Gastroesophageal sphincter (tissue), 4 donors: Measurements from ENCODE around the gene ACSL6. TPM values are rescaled to one million over a fixed set of nuclear protein-coding genes. Genes with fewer than 3 reads are reported as not detected.

Experiments used
- ATAC-seq: fragments of 150-250 bp; one replicate; pipeline ENCODE4 v1.9.1; 2016; ENCODE audit warnings: mild to moderate bottlenecking, moderate library complexity
- H3K27ac ChIP-seq, 4 donors: fragments of 200-600 bp; sonication (generic) in 3 of 4; 1 replicate in 3 of 4; 2 replicates in 1 of 4; pipeline ENCODE4 v1.5.1; 2016 to 2019
- H3K27me3 ChIP-seq: fragments of 200-600 bp; sonication (generic); one replicate; pipeline ENCODE4 v1.5.1; 2019
- H3K36me3 ChIP-seq, 2 donors: fragments of 200-600 bp; sonication (generic); one replicate each; pipeline ENCODE4 v1.5.1; 2019; ENCODE audit warnings: control low read depth in 1 of 2
- H3K4me1 ChIP-seq, 3 donors: fragments of 200-600 bp; sonication (generic); 1 replicate in 2 of 3; 2 replicates in 1 of 3; pipeline ENCODE4 v1.5.1; 2016 to 2019; ENCODE audit warnings: control low read depth in 2 of 3
- H3K4me3 ChIP-seq, 2 donors: fragments of 200-600 bp; sonication (generic); one replicate each; pipeline ENCODE4 v1.5.1; 2019; ENCODE audit warnings: mild to moderate bottlenecking in 1 of 2, moderate library complexity in 1 of 2
- H3K9me3 ChIP-seq, 3 donors: fragments of 200-600 bp; sonication (generic); one replicate each; pipeline ENCODE4 v1.5.1; 2017 to 2019; ENCODE audit warnings: control low read depth in 2 of 3
- EP300 ChIP-seq: sonication (generic); formaldehyde crosslinking; IDR thresholded peaks from one replicate; pipeline ENCODE4 v1.6.1; 2017; ENCODE audit warnings: antibody characterized with exemption, mild to moderate bottlenecking
- POLR2A ChIP-seq, 2 donors: fragments of 450-650 bp; IDR thresholded peaks; one replicate each; pipeline ENCODE4 v1.6.1; 2017; ENCODE audit warnings: antibody characterized with exemption in 2 of 2, mild to moderate bottlenecking in 2 of 2, moderate library complexity in 1 of 2
- POLR2AphosphoS5 ChIP-seq: sonication (generic); formaldehyde crosslinking; IDR thresholded peaks from one replicate; pipeline ENCODE4 v1.6.1; 2017; ENCODE audit warnings: antibody characterized with exemption
- WGBS, 2 donors: methylation state at CpG; one replicate each; pipeline ENCODE4 v1.1.5; 2018; ENCODE audit warnings: low coverage in 1 of 2; 5-methylcytosine and 5-hydroxymethylcytosine counted together
- total RNA-seq, 4 donors: library from RNA; depleted of rRNA; stranded (reverse); fragments of >200 nt; gene quantifications; one replicate each; pipeline ENCODE4 v1.1.0, GENCODE V29; 2016
- TF ChIP-seq, protein P1 (sequence below), 4 experiments: fragments of 200-600 bp in 2 of 4; fragments of 450-650 bp in 2 of 4; sonication (generic) in 1 of 4; IDR thresholded peaks; one replicate each; pipeline ENCODE4 v1.5.1; 2017 to 2019; ENCODE audit warnings: antibody characterized with exemption in 4 of 4, mild to moderate bottlenecking in 2 of 4, moderate library complexity in 2 of 4

The ACSL6 gene
- total RNA-seq, 4 donors from 2014 or later, result 1.3 to 3.6 (median 2.6) TPM

DNA sequence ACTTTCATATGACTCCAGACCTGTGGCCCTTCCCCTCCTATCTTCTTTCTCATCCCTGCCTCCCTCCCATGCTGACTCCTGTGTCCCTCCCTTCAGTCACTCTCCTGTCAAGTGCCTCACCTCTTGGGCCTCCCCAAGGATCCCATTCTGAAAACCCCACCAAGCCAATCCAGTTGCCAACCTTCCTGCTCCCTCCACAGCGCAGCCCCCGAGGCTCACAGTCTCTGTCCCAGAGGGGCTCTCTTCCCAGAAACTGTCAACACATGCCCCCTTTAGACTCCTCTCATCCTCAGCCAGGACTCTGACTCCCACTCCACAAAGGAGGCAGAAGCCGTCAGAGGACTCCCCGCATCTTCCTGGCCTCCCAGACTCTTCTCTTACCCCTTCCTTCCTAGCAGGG, 30.8 kb downstream of the ACSL6 start:
- no peaks in the 10 kb centered on the region for H3K27me3 ChIP-seq
- no peak for TF ChIP-seq POLR2AphosphoS5
- TF ChIP-seq POLR2A (IDR thresholded peaks at IDR 0.05), result no peak
- no peak for TF ChIP-seq EP300
- TF ChIP-seq, protein P1, sequence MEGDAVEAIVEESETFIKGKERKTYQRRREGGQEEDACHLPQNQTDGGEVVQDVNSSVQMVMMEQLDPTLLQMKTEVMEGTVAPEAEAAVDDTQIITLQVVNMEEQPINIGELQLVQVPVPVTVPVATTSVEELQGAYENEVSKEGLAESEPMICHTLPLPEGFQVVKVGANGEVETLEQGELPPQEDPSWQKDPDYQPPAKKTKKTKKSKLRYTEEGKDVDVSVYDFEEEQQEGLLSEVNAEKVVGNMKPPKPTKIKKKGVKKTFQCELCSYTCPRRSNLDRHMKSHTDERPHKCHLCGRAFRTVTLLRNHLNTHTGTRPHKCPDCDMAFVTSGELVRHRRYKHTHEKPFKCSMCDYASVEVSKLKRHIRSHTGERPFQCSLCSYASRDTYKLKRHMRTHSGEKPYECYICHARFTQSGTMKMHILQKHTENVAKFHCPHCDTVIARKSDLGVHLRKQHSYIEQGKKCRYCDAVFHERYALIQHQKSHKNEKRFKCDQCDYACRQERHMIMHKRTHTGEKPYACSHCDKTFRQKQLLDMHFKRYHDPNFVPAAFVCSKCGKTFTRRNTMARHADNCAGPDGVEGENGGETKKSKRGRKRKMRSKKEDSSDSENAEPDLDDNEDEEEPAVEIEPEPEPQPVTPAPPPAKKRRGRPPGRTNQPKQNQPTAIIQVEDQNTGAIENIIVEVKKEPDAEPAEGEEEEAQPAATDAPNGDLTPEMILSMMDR (IDR thresholded peaks at IDR 0.05), result no peak
- H3K9me3 ChIP-seq, result no peaks in the 10 kb centered on the region
- H3K27ac ChIP-seq, result no peak overlapping the region
- no peak for ATAC-seq
- no peaks in the 10 kb centered on the region for H3K36me3 ChIP-seq
- 69 to 87% methylated on average over 3 to 4 of the region's 4 CpGs for WGBS, 2 donors
- H3K4me1 ChIP-seq, result peaks cover 0 to 20% (median 10%) of the 10 kb centered on the region in 3 donors
- H3K4me3 ChIP-seq, result no peak overlapping the region

DNA sequence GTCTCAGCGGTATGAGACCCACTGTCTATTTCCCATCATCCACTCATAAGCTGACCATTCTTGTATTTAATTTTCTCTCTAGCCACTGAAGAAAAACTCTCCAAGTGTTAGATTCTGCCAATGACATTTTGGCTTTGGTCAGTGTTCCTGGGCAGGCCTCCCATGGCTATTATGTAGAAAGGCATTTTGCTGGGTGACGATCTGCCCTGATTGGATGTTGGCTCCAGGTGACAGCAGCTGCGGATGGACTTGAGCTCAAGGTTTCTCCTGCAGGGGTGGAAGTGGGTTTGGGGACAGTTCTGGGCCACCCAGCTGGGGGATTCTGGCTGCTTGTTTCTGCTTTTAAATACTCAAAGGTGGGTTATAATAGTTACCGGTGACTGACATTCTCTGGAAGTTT, 31.6 kb downstream of the ACSL6 start:
- Histone ChIP-seq H3K27ac (no peak overlapping the region), H3K4me3 (no peak overlapping the region), H3K9me3 (no peaks in the 10 kb centered on the region), H3K27me3 (no peaks in the 10 kb centered on the region), H3K4me1 (peaks cover 0 to 20% (median 10%) of the 10 kb centered on the region in 3 donors), H3K36me3 (no peaks in the 10 kb centered on the region)
- TF ChIP-seq, protein P1 (IDR thresholded peaks at IDR 0.05), result no peak
- no peak for TF ChIP-seq EP300
- no peak for TF ChIP-seq POLR2A (IDR thresholded peaks at IDR 0.05)
- TF ChIP-seq POLR2AphosphoS5, result no peak
- ATAC-seq, result no peak
- WGBS, 2 donors, result 65 to 67% methylated on average over 2 of the region's 4 CpGs

DNA sequence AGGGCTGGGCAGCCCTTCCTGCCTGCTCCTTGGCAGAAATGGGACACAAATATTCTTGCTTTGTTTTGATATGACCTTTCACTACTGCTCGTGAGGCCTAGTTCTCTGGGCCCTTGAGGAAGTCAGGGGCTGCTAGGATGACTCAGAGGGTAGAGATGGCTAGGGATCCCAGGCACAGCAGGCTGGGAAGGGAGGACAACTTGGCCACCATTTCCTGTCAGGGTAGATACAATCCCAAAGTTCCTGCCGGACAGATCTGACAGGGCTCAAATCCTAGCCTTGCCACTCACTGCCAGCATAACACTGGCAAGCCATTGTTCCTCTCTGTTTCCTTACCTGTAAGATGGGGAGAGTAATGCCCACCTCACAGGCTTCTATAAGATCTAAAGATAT, 34.2 kb downstream of the ACSL6 start:
- no peaks in the 10 kb centered on the region for H3K27me3 ChIP-seq
- no peaks in the 10 kb centered on the region for H3K36me3 ChIP-seq
- TF ChIP-seq POLR2AphosphoS5, result no peak
- TF ChIP-seq, protein P1 (IDR thresholded peaks at IDR 0.05), result no peak
- no peak for TF ChIP-seq EP300
- no peak for TF ChIP-seq POLR2A (IDR thresholded peaks at IDR 0.05)
- no peak overlapping the region for H3K27ac ChIP-seq
- no peaks in the 10 kb centered on the region for H3K4me1 ChIP-seq
- ATAC-seq, result no peak
- H3K9me3 ChIP-seq, result no peaks in the 10 kb centered on the region
- WGBS, 2 donors, result 41% methylated on average over 2 of the region's 2 CpGs; no CpG with 5 or more reads in 1 of the 2 donors
- no peak overlapping the region for H3K4me3 ChIP-seq

DNA sequence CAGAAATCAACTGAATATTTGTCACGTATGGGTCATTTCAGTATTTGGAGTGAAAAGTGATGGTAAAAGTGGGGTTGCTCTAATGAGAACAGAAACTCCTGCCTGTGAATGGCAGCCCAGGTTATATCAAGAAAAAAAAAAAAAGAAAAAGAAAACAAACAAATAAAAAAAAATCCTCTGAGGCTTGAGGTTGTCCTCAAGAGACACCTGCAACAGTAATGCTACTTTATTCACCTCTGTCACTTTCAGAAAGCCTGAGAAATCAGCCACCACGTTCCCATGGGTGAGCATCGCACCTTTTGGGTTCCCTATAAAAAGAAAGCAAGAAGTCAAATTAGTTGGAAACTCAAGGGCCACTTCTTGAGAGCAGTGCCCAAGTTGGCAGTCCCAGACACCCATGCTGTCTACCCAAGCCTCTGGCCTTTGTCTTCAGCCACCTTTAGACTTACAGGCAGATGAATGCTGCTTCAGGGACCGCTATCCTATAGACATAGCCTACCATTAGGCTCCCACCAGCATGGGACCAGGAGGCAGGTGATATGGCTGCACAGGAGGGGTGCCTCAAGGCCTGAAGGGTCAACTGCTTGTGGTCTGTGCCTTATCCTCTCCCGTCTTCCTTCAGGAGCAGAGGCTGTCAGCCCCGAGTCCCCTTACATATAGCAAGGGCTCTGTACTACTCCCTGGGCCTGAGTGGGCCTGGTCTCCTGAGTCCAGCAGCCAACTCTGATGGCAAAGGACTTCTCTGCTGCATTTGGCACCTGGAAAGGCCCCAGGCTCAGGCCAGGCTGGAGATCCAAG, 34.8 kb downstream of the ACSL6 start:
- Histone ChIP-seq H3K36me3 (no peaks in the 10 kb centered on the region), H3K27me3 (no peaks in the 10 kb centered on the region), H3K4me3 (no peak overlapping the region), H3K27ac (no peak overlapping the region), H3K9me3 (no peaks in the 10 kb centered on the region), H3K4me1 (no peaks in the 10 kb centered on the region)
- ATAC-seq, result no peak
- 83 to 92% methylated on average over 1 to 3 of the region's 6 CpGs for WGBS, 2 donors
- TF ChIP-seq POLR2A (IDR thresholded peaks at IDR 0.05), result no peak
- TF ChIP-seq EP300, result no peak
- no peak for TF ChIP-seq POLR2AphosphoS5
- TF ChIP-seq, protein P1 (IDR thresholded peaks at IDR 0.05), result no peak
